NCI-H146 (cell line): ENCODE data around the gene MKNK1.
A peak's percentile ranks its signal among the peaks of the same experiment; 100 is the strongest.

ENCODE experiments used
- DNase-seq: peaks from one replicate; lab custom pipeline; 2025; lab: John Stamatoyannopoulos, UW

Gene MKNK1

GRCh38 chr1:46558141-46558963, 45.7 kb downstream of the MKNK1 start:
- DNase-seq, result peak; percentile 16

- DNase-seq, result no peak
These were observed 46.7 kb downstream of the MKNK1 start for GRCh38 chr1:46557403-46557802.

DNA sequence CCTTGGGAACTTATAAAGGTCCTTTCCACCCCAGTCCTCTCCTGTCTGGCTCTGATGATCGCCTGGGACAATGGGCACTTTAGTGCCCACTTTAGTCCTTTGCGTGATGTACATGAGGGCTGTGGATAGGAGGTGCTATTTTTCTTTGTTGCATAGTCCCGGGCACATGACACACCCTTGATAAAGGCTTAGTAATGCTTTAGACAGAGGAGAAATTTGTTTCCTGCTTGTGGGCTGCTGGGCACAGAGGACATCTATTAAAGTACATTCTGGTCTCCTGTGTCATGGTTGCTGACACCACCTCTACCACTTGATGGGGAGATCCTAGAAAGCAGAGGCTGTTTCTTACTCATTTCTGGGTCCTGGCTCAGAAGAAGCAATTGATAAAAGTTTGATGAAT, 47.2 kb downstream of the MKNK1 start:
- DNase-seq, result no peak

GRCh38 chr1:46555826-46556619, 48.0 kb downstream of the MKNK1 start:
- DNase-seq, result no peak

- DNase-seq, result no peak
These were observed 49.3 kb downstream of the MKNK1 start for GRCh38 chr1:46554597-46555381.

DNA sequence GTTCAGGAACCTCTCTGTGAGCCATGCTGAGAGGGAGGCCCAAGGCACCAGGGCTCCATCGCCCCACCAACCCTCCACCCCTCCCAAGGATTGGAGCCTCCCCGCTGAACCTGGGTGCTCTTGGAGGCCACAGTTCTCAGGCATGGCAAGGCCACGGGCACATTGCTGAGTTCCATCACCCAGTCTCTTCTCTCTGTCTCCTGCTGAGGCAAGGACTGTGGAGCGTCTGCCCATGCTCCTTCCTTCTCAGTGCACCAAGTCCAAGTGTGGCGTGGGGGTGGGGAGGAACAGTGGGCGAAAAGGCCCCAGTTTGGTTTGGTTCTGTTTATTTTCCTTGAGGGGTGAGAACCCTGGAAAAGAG, 49.9 kb downstream of the MKNK1 start:
- DNase-seq, result no peak

DNA sequence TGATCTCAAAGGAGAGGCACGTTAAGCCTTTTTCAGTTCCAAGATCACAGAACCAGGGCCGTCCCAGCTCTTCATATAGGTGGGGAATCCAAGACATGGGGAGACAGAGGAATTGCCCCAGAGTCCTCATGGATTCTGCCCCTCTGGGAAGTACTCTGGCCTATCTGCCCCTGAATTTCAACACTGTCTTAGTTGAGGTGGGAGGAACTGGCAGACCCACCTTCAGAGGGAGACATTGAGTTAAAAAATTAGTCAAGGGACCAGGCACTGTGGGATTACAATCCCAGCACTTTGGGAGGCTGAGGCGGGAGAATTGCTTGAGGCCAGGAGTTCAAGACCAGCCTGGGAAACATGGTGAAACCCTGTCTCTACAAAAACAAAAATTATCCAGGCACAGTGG, 50.6 kb downstream of the MKNK1 start:
- no peak for DNase-seq

DNA sequence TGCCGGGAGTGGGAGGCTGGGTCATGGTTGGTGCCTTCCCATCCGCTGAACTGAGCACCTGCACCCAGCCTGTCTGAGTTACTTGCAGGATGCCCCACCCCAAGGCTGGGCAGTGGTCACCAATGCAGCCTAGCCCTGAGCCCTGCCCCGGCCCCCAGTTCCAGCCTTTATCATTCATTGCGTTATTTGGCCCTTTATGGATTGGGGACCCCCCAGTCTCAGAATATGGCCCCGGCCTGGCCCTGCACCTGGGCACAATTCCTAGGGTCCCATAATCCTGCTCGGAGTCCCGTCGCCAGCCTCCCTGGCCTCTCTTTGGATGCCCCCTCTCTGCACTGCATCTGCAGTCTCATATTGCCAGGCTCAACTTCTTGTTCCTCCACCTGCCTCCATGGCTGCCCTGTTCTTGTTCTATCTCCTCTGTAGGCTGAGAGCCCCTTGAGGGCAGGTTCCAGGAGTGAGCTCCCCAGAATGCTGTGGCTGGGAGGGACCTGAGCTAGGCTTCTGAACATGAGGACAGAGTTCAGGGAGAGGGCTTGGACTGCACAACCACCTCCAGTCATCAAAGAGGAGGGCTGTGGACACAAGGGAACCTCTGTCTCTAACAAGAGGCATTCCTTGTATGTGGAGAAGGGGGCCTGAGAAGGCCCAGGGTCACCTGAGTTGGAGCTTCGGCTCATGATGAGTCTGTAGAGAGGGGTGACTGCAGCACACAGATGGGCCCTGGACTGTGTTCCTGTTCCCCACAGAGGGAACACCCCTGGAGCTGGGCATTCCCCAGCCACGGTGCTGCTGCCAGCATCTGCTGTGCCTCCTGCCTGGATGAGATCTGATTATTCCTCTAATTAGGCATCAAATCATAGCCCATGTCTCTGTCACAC, 51.5 kb downstream of the MKNK1 start:
- DNase-seq, result no peak

DNA sequence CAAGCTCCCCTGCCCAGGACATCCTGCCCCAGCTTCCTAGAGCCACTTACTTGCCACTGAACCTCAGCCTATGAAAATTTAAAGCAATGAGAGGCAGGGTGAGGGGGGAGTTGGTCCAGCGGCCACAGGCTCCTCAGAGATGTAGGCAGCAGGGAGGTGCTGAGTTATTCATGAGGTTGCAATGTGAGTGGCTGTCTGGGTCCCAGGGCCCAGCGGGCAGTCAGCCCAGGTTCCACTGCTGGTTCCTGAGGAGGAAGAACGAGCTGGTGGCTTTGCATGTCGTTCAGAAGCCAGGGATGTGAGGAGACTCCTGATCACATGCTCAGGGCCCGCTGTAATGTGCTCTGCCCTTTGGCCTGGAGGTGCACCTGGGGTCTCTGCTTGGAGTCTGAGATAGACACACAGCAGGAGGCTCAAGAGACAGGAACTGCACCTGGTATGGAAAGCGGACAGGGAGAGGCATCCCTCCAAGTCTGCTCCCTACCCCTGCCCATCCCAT, 52.4 kb downstream of the MKNK1 start, which contains the start of gene KNCN:
Gene KNCN, minus strand, starts transcription at position 51 of the 499 bp plus-strand sequence. CDS start 432 bp downstream, outside the sequence.
- DNase-seq, result peak; percentile 33

DNA sequence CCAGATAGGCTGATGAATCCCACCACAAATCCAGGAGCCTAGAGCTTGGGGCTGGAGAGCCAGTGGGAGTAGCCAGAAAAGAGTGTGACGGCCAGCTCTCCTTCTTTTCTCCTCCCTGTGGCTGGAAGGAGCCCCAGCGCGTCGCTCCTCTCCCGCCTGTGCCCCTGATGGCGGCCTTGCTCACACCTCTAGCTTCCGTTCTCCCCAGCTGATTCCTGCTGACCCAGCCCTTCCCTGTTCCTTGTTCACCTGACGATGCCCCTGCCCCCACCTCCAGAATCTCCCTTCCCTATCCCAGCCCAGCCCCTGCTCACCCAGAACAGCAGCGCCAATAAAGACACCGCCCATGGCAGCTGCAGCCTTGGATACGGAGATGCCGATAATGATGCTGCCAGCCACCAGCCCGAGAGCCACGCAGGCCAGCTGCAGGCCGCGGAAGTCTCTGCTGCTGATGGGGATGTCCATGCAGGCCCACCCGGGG, 53.3 kb downstream of the MKNK1 start:
- DNase-seq, result peak; percentile 76

DNA sequence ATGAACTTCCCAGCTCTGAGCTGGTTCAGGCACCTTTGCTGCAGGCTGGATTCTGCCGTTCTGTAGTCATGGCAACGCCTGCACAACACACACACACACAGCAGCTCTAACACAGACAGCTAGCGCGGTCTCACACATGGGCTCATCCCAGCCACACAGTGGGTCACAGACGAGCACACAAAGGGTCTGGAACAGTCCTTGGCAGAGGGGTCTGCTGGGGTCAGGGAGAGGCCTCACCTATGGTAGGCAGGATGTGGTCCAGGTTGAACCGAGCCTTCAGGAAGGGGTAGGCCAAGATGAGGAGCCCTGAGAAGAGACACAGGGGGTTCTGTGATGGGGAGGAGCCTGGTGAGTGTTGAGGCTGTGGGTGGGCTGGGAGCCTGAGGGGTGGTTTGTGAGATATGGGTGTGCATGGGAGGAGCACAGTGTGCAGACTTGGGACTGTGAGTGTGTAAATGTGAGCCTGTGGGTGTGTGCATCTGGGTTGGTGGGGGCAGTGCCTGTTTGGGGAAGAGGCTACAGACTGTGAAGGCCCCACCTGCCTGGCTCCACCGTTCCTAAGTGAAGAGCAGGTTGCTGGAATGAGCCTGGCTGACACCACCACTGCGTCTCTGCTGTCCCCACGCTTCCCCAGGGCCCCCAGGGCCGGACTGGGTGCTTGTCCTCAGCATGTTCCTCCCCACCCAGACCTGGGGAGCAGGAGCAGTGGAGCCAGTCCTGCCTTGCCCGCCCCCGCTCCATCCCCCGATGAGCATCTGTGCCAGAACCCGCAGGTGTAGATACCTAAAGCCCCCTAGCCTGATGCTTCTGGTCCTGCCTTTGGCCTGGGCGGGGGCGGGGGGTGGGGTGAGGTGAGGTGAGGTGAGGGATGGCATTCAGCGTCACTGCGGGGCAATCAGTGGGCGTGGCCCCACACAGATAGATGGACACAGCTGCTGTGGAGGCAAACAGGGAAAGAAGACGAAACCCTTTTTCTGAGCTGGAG, 54.1 kb downstream of the MKNK1 start:
- peak; percentile 68 for DNase-seq

- DNase-seq, result no peak
These were observed 56.3 kb downstream of the MKNK1 start for GRCh38 chr1:46547481-46548383.

DNA sequence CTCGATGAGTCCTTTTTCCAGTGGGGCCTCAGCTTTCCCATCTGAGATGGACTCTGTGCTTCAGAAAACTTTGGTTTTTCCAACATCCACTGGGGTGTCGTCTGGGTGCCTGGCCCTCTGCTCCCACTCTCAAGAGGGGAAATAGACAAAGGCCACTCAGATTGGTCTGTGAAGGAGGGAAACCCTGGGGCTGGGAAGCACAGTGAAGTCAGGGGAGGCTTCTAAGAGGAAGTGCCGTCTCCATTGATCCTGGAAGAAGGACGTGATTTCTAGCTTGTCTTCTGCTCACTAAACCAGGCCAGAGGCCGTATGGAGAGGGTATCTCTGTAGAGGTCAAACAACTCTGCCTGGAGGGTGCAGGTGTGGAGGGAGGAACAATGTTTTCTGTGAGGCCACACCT, 57.9 kb downstream of the MKNK1 start:
- DNase-seq, result no peak

DNA sequence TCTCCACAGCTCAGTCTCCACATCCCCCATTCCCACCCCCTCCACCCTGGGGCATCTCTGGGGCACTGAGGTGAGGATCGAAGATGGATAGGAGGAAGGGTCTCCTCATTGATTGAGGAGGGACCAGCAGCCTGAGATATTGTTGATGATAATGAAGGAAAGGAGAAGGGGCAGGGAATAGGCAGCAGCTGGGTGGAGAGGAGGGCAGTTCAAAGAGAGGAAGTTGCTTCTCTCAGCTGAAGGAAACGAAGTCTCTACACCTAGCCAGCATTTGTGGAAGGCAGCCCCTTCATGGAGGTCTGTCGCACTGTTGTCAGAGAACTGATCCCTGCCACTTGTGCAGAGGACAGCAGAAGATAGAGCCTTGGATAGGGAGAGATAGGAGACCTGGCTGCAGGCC, 58.3 kb downstream of the MKNK1 start:
- no peak for DNase-seq

- DNase-seq, result no peak
These were observed 59.4 kb downstream of the MKNK1 start for GRCh38 chr1:46544561-46545240.

GRCh38 chr1:46543761-46544560, 60.1 kb downstream of the MKNK1 start:
- DNase-seq, result no peak

DNA sequence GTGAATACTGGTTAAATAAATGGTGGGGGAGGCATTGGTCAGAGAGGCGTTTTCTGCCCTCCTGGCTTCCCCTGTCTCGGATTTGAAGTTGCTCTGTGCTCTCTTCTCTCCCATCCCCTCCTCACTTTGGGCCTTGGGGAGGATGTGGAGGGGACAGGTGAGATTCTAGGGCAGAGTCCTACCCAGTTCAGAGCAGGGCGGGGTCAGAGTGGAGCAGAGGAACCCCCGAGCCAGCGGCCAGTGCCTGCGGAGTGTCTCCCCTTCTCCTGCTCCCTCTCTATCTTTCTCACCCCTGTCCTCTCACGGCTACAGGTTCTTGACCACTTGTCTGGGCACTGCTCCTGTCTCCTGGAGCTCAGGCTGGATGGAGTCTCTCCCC, 60.7 kb downstream of the MKNK1 start:
- no peak for DNase-seq
